Posterior cingulate gyrus (tissue), 11 donors: ENCODE measurements around the gene ABAT.
"Not testable (repeated sequence)": the region's sequence is repeated elsewhere in the genome, so short reads cannot be mapped to it uniquely, and the experiment has no call there.

Source experiments
- DNase-seq, 10 donors: peaks; one replicate each; pipeline versions ENCODE4 v3.0.0 to v3.0.0-alpha.2; 2020 to 2021; ENCODE audit warnings: mixed read lengths in 3 of 10
- intact Hi-C: fragments of 100-400 bp; cut with DNase I; formaldehyde crosslinking; loops from one replicate; pipeline ENCODE4 v1.15.1; 2023

ABAT gene

GRCh38 chr16:8764525-8765250 lies 90.3 kb downstream of the ABAT start:
- intact Hi-C loops, result no loop called here
- DNase-seq, result peak in 1 of 10 donors; percentile 35

- intact Hi-C loops, result no loop called here
- DNase-seq, result peak in 1 of 10 donors; percentile 48
Observed at GRCh38 chr16:8767176-8767575, 92.8 kb downstream of the ABAT start.

GRCh38 chr16:8768283-8768682 lies 93.9 kb downstream of the ABAT start:
- no peak for DNase-seq
- intact Hi-C loops, result no loop called here

DNA sequence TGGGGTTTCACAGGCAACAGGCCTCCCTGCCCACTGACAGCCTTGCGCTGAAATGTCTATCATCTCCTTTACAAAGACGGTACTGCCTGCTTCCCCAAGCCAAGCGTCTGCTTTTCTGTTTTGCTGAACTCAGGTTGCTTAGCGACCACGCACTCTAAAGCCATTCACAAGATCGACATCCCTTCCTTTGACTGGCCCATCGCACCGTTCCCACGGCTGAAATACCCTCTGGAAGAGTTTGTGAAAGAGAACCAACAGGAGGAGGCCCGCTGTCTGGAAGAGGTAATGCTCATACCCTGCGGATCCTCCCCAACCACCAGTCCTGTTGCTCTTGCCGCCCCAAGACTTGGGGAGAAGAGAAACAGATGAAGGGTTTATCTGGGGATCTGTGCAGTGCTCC lies 94.3 kb downstream of the ABAT start:
- intact Hi-C loops, result no loop called here
- DNase-seq, result no peak

GRCh38 chr16:8773537-8773936 lies 99.1 kb downstream of the ABAT start:
- intact Hi-C loops, result no loop called here
- peak in 1 of 10 donors; percentile 22 for DNase-seq

- DNase-seq, result peak in 1 of 10 donors; percentile 20
- intact Hi-C loops, result no loop called here
Observed at GRCh38 chr16:8774208-8774607, 99.8 kb downstream of the ABAT start.

DNA sequence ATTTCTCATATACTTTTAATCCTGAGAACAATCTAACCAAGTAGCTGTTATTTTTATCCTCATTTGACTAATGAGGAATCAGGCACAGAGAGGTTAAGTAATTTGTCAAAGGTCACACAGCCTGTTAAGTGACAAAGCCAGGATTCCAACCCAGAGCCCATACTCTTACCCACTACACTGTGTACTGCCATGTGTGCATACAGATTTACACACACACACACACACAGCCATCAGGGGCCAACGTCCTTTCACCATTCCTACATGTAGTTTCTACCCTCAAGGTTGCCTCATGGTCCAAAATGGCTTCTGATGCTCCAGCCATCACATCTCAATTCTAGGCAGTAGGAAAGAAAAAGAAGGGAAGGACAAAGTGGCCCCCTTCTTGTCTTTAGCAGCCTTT lies 100.9 kb downstream of the ABAT start:
- DNase-seq, result no peak
- intact Hi-C loops, result no loop called here

GRCh38 chr16:8776129-8776584 lies 101.7 kb downstream of the ABAT start:
- intact Hi-C loops, result no loop called here
- peak in 1 of 10 donors; percentile 68 for DNase-seq

- no peak for DNase-seq
- intact Hi-C loops, result no loop called here
Observed at GRCh38 chr16:8777217-8777616, 102.8 kb downstream of the ABAT start.

GRCh38 chr16:8781797-8782196 lies 107.4 kb downstream of the ABAT start:
- DNase-seq, result no peak
- intact Hi-C loops, result no loop called here

GRCh38 chr16:8782673-8783072 lies 108.3 kb downstream of the ABAT start:
- intact Hi-C loops, result no loop called here
- no peak for DNase-seq

GRCh38 chr16:8785408-8785807 lies 111.0 kb downstream of the ABAT start:
- no peak for DNase-seq
- intact Hi-C loops, result no loop called here

DNA sequence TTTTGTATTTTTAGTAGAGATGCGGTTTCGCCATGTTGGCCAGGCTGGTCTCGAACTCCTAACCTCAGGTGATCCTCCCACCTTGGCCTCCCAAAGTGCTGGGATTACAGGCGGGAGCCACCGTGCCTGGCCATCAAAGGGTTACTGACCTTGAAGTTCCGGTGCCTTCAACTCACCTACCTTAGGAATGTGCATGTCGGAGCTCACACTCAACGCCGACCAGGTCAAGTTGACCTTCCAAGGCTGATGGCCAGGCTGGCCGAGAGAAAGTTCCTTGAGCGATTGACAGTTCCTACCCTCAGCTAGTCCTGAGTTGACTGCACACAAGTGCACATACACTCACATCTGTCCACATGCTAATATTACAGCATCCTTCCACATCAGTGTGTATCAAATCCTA lies 111.9 kb downstream of the ABAT start:
- DNase-seq, intact Hi-C loops: not testable (repeated sequence)

DNA sequence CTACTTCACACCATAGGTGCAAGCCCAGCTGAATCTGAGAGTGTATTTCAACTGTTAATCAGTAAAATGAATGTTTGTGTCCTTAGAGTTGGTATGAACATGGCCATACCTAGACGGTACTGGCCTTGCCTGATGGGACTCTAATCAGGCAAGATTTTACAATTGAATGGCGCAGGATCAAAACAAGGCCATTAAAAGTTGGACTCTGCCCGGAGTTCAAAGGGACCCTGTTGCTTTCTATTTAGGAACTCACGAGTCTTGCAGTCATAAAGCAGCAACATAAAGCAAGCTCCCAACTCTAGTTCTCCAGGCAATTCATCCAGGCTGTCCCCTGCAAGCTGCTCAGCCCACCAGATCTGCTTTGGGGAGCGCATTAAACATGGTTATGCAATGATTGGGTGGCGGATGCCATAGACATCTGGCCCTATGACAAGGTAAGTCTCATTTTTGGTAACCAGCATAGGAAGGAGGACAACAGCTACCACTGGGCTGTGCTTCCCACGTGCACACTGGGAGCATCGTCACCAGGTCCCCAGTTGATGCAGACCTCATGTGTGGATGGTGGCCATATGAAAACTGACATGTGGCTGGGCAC lies 114.3 kb downstream of the ABAT start:
- intact Hi-C loops, result no loop called here
- no peak for DNase-seq

DNA sequence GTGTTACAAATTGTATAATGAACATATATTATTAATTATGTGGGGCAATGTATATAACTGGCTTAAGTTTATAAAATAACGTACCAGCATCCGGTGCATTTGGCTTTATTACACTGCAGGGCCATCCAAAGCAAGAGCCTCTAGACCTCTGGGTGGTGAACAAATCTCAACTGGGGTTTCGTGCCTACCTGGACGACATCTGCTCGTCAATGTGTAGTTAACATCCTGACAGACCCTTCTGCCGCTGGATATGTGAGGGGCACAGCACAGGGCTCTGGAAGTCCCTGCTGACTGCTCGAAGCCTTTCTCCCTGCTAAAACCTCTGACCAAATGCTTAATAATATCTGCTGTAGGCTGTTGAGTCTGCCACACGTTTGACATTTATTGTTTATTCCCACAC lies 120.7 kb downstream of the ABAT start:
- intact Hi-C loops, result loop anchor here (5.0 kb wide), 3 partner anchors 67 to 123 kb away; partner anchors contain the start of genes ABAT and LITAFD
- DNase-seq, result no peak

GRCh38 chr16:8795818-8796217 lies 121.4 kb downstream of the ABAT start:
- intact Hi-C loops, result loop anchor here (5.0 kb wide), 3 partner anchors 66 to 124 kb away; partner anchors contain the start of genes ABAT and LITAFD
- DNase-seq, result no peak

GRCh38 chr16:8796469-8797363 lies 122.3 kb downstream of the ABAT start:
- no peak for DNase-seq
- intact Hi-C loops, result loop anchor here (5.0 kb wide), 3 partner anchors 66 to 124 kb away; partner anchors contain the start of genes ABAT and LITAFD

GRCh38 chr16:8797364-8798173 lies 123.2 kb downstream of the ABAT start, which contains the start of the genes PMM2 and TMEM186:
TSS of gene PMM2 (plus strand) at chr16:8797839. CDS start at chr16:8797883, 44 bp downstream.
TSS of gene TMEM186 (minus strand) at chr16:8797639. CDS start at chr16:8797614, 25 bp downstream.
- DNase-seq, result peak; percentile 98 to 100 (median 98)
- intact Hi-C loops, result loop anchor here (5.0 kb wide), 3 partner anchors 65 to 125 kb away; partner anchors contain the start of genes ABAT and LITAFD

DNA sequence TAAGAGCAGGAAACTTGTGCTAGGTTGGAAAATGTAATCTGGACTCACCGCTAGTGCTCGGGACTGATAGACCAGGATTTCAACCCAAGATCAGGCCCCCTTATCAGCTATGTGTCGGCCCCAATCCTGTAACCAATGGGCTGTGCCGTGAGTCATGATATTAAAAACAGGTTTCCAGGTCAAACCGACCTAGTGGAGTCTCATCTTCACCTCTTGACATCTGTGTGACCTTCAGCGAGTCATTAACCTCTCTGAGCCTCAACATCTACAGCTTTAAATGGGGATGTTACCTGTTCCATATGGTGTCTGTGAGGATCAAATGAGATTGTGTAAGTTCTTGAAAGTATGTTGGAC lies 123.7 kb downstream of the ABAT start:
- intact Hi-C loops, result loop anchor here (5.0 kb wide), 3 partner anchors 64 to 126 kb away; partner anchors contain the start of genes ABAT and LITAFD
- DNase-seq, result no peak
